Neutrophil (primary cell): ENCODE results near the gene NADK.
A peak's percentile ranks its signal among the peaks of the same experiment; 100 is the strongest.

ENCODE experiments used
- H3K27ac ChIP-seq: fragments of 200-600 bp; sonication (generic); 2 replicates; pipeline ENCODE4 v1.5.1; 2016; ENCODE audit warnings: mild to moderate bottlenecking, moderate library complexity
- H3K27me3 ChIP-seq: fragments of 200-600 bp; sonication (generic); 2 replicates; pipeline ENCODE4 v1.6.0; 2016; ENCODE audit warnings: mild to moderate bottlenecking
- H3K36me3 ChIP-seq: fragments of 200-600 bp; sonication (generic); 2 replicates; pipeline ENCODE4 v1.5.1; 2017
- H3K4me1 ChIP-seq, 2 experiments: fragments of 200-600 bp in 1 of 2; sonication (generic) in 1 of 2; 1 replicate in 1 of 2; 2 replicates in 1 of 2; pipeline versions ENCODE4 v1.5.1 to v1.6.1; 2013 to 2016; ENCODE audit warnings: low read depth in 1 of 2, low read length in 1 of 2, mild to moderate bottlenecking in 1 of 2, moderate library complexity in 1 of 2; ENCODE audit not compliant: control insufficient read depth in 1 of 2, insufficient read depth in 1 of 2
- H3K4me3 ChIP-seq, 2 experiments: fragments of 200-600 bp in 1 of 2; sonication (generic) in 1 of 2; 1 replicate in 1 of 2; 2 replicates in 1 of 2; pipeline ENCODE4 v1.5.1; 2013 to 2016; ENCODE audit warnings: low read depth in 1 of 2, low read length in 1 of 2, mild to moderate bottlenecking in 1 of 2, moderate library complexity in 1 of 2
- H3K9me3 ChIP-seq: fragments of 200-600 bp; sonication (generic); 2 replicates; pipeline ENCODE4 v1.5.1; 2016
- TF ChIP-seq, protein P1 (sequence below): fragments of 200-600 bp; sonication (generic); IDR thresholded peaks from 2 replicates; pipeline ENCODE4 v1.5.1; 2016; ENCODE audit warnings: antibody characterized with exemption

NADK gene

GRCh38 chr1:1817221-1817620 lies 39.0 kb upstream of the NADK start:
- Histone ChIP-seq H3K36me3 (peaks cover 61% of the 10 kb centered on the region), H3K27ac (peak overlapping the region; percentile 18), H3K9me3 (no peaks in the 10 kb centered on the region), H3K4me3 (no peak overlapping the region), H3K27me3 (no peaks in the 10 kb centered on the region), H3K4me1 (no peaks in the 10 kb centered on the region)
- TF ChIP-seq, protein P1, sequence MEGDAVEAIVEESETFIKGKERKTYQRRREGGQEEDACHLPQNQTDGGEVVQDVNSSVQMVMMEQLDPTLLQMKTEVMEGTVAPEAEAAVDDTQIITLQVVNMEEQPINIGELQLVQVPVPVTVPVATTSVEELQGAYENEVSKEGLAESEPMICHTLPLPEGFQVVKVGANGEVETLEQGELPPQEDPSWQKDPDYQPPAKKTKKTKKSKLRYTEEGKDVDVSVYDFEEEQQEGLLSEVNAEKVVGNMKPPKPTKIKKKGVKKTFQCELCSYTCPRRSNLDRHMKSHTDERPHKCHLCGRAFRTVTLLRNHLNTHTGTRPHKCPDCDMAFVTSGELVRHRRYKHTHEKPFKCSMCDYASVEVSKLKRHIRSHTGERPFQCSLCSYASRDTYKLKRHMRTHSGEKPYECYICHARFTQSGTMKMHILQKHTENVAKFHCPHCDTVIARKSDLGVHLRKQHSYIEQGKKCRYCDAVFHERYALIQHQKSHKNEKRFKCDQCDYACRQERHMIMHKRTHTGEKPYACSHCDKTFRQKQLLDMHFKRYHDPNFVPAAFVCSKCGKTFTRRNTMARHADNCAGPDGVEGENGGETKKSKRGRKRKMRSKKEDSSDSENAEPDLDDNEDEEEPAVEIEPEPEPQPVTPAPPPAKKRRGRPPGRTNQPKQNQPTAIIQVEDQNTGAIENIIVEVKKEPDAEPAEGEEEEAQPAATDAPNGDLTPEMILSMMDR, result no peak

GRCh38 chr1:1815606-1816281 lies 37.5 kb upstream of the NADK start:
- Histone ChIP-seq H3K27me3 (no peaks in the 10 kb centered on the region), H3K27ac (peak overlapping the region; percentile 25), H3K4me3 (no peak overlapping the region), H3K9me3 (no peaks in the 10 kb centered on the region), H3K4me1 (no peaks in the 10 kb centered on the region), H3K36me3 (peaks cover 59% of the 10 kb centered on the region)
- TF ChIP-seq, protein P1, result no peak

- Histone ChIP-seq H3K4me3 (no peak overlapping the region), H3K27ac (peak overlapping the region; percentile 35), H3K36me3 (peaks cover 64% of the 10 kb centered on the region), H3K9me3 (no peaks in the 10 kb centered on the region), H3K4me1 (no peaks in the 10 kb centered on the region), H3K27me3 (no peaks in the 10 kb centered on the region)
- TF ChIP-seq, protein P1, result no peak
Measured at GRCh38 chr1:1809489-1809888, 31.2 kb upstream of the NADK start.

GRCh38 chr1:1808206-1808605 lies 29.9 kb upstream of the NADK start:
- peaks cover 64% of the 10 kb centered on the region for H3K36me3 ChIP-seq
- H3K27me3 ChIP-seq, result no peaks in the 10 kb centered on the region
- TF ChIP-seq, protein P1, result no peak
- no peak overlapping the region for H3K4me3 ChIP-seq
- no peaks in the 10 kb centered on the region for H3K9me3 ChIP-seq
- no peaks in the 10 kb centered on the region for H3K4me1 ChIP-seq
- H3K27ac ChIP-seq, result peak overlapping the region; percentile 38

- Histone ChIP-seq H3K4me3 (no peak overlapping the region), H3K27ac (peak overlapping the region; percentile 55), H3K36me3 (peaks cover 59% of the 10 kb centered on the region), H3K4me1 (no peaks in the 10 kb centered on the region), H3K27me3 (no peaks in the 10 kb centered on the region), H3K9me3 (no peaks in the 10 kb centered on the region)
- TF ChIP-seq, protein P1, result no peak
Measured at GRCh38 chr1:1806890-1807289, 28.6 kb upstream of the NADK start.
